ENCODE data around the gene KCTD4. TPM values are rescaled to one million over a fixed set of nuclear protein-coding genes. Genes with fewer than 3 reads are reported as not detected.
"Not testable (repeated sequence)": the region's sequence is repeated elsewhere in the genome, so short reads cannot be mapped to it uniquely, and the experiment has no call there.

Gene KCTD4
- total RNA-seq, 1 experiment from 2014 or later = not detected

GRCh38 chr13:45191874-45192273 lies 9.0 kb downstream of the KCTD4 start:
- CTCF ChIA-PET = no interaction called here
- Histone ChIP-seq H3K27me3 (ENCODE audit: low read length) (no peaks in the 10 kb centered on the region), H3K9me2 (replicated peaks; ENCODE audit: low read length) (no peaks in the 10 kb centered on the region), H3K9ac (ENCODE audit: low read length) (no peak overlapping the region), H4K20me1 (ENCODE audit: low read length) (no peaks in the 10 kb centered on the region), H3K4me2 (ENCODE audit: low read length) (no peak overlapping the region), H3K9me3 (ENCODE audit: low read length) (no peaks in the 10 kb centered on the region), H2AFZ (ENCODE audit: low read length) (no peak overlapping the region), H3F3A (ENCODE audit: low read length, unreplicated experiment) (no peaks in the 10 kb centered on the region), H3K36me3 (ENCODE audit: low read depth, low read length) (peaks cover 3% of the 10 kb centered on the region; the same call in 1 of the 2 replicates), H3K27ac (ENCODE audit: low read length) (no peak overlapping the region), H3K4me3 (ENCODE audit: low read length) (no peak overlapping the region), H3K4me1 (ENCODE audit: insufficient read depth, low read length) (peaks cover 37% of the 10 kb centered on the region), H3K79me2 (ENCODE audit: low read length) (peaks cover 72% of the 10 kb centered on the region)
- DNase-seq = no peak
- intact Hi-C loops (cut with micrococcal nuclease) = loop anchor here (1.0 kb wide), 1 partner anchor 89 kb away; no protein-coding TSS in a partner anchor
- POLR2A ChIA-PET (ENCODE audit: unreplicated experiment) = no interaction called here
- ATAC-seq = no peak
- BruUV-seq (replicated peaks) = no TSS peak
- TF ChIP-seq EZH2 (IDR thresholded peaks at IDR 0.05; ENCODE audit: low read length, unreplicated experiment) (no peak), EZH2phosphoT487 (IDR thresholded peaks at IDR 0.05; ENCODE audit: borderline replicate concordance, low read length) (no peak)
- TF ChIP-seq, protein P1, sequence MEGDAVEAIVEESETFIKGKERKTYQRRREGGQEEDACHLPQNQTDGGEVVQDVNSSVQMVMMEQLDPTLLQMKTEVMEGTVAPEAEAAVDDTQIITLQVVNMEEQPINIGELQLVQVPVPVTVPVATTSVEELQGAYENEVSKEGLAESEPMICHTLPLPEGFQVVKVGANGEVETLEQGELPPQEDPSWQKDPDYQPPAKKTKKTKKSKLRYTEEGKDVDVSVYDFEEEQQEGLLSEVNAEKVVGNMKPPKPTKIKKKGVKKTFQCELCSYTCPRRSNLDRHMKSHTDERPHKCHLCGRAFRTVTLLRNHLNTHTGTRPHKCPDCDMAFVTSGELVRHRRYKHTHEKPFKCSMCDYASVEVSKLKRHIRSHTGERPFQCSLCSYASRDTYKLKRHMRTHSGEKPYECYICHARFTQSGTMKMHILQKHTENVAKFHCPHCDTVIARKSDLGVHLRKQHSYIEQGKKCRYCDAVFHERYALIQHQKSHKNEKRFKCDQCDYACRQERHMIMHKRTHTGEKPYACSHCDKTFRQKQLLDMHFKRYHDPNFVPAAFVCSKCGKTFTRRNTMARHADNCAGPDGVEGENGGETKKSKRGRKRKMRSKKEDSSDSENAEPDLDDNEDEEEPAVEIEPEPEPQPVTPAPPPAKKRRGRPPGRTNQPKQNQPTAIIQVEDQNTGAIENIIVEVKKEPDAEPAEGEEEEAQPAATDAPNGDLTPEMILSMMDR (conservative IDR thresholded peaks at IDR 0.05; ENCODE audit: low read depth, low read length) = no peak

GRCh38 chr13:45189511-45189910 lies 11.3 kb downstream of the KCTD4 start:
- intact Hi-C loops (cut with micrococcal nuclease); H3K36me3 ChIP-seq (ENCODE audit: low read depth, low read length); H2AFZ ChIP-seq (ENCODE audit: low read length); H4K20me1 ChIP-seq (ENCODE audit: low read length); H3F3A ChIP-seq (ENCODE audit: low read length, unreplicated experiment); CTCF ChIA-PET; H3K9me2 ChIP-seq (replicated peaks; ENCODE audit: low read length); H3K4me3 ChIP-seq (ENCODE audit: low read length); H3K27me3 ChIP-seq (ENCODE audit: low read length); H3K9ac ChIP-seq (ENCODE audit: low read length); H3K9me3 ChIP-seq (ENCODE audit: low read length); BruUV-seq (replicated peaks); POLR2A ChIA-PET (ENCODE audit: unreplicated experiment): not testable (repeated sequence)
- peak; percentile 91 for DNase-seq
- peaks cover 63% of the 10 kb centered on the region for H3K79me2 ChIP-seq (ENCODE audit: low read length)
- 0 out of 2 replicates have a peak overlapping the region, but pooled peaks have one; percentile 36 for H3K4me2 ChIP-seq (ENCODE audit: low read length)
- ATAC-seq = peak; percentile 100
- H3K4me1 ChIP-seq (ENCODE audit: insufficient read depth, low read length) = peaks cover 24% of the 10 kb centered on the region
- peak overlapping the region; percentile 65 for H3K27ac ChIP-seq (ENCODE audit: low read length)

DNA sequence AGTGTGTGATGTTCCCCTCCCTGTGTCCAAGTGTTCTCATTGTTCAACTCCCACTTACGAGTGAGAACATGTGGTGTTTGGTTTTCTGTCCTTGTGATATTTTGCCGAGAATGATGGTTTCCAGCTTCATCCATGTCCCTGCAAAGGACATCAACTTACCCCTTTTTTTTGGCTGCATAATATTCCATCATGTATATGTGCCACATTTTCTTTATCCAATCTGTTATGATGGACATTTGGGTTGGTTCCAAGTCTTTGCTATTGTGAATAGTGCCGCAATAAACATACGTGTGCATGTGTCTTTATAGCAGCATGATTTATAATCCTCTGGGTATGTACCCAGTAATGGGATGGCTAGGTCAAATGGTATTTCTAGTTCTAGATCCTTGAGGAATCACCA lies 11.8 kb downstream of the KCTD4 start:
- H3K4me3 ChIP-seq (ENCODE audit: low read length); H4K20me1 ChIP-seq (ENCODE audit: low read length); CTCF ChIA-PET; H3K36me3 ChIP-seq (ENCODE audit: low read depth, low read length); H2AFZ ChIP-seq (ENCODE audit: low read length); ATAC-seq; POLR2A ChIA-PET (ENCODE audit: unreplicated experiment); H3K4me2 ChIP-seq (ENCODE audit: low read length); H3K9me2 ChIP-seq (replicated peaks; ENCODE audit: low read length); H3F3A ChIP-seq (ENCODE audit: low read length, unreplicated experiment); BruUV-seq (replicated peaks); intact Hi-C loops (cut with micrococcal nuclease); H3K27me3 ChIP-seq (ENCODE audit: low read length); H3K9me3 ChIP-seq (ENCODE audit: low read length); H3K9ac ChIP-seq (ENCODE audit: low read length): not testable (repeated sequence)
- H3K79me2 ChIP-seq (ENCODE audit: low read length) = peaks cover 61% of the 10 kb centered on the region
- DNase-seq = peak; percentile 24
- H3K27ac ChIP-seq (ENCODE audit: low read length) = peak overlapping the region; percentile 51
- peaks cover 24% of the 10 kb centered on the region for H3K4me1 ChIP-seq (ENCODE audit: insufficient read depth, low read length)

DNA sequence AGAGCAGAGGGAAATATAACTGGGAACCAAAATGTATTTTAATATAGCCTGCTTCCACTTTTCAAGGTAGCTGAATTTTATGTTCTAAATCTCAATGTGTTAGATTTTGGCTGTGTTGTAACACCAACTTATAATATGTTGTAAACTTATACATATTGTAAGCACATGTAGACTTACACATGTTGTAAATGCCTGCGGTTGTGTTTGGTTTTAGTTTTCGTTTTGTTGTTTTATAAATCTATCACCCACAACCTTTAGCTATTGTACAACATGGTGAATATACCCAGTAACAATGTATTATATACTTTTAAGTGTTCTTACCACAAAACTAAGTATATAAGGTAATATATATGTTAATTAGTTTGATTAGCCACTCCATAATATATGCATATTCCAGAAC lies 15.6 kb downstream of the KCTD4 start:
- Histone ChIP-seq H3K36me3 (ENCODE audit: low read depth, low read length) (no peaks in the 10 kb centered on the region), H3K79me2 (ENCODE audit: low read length) (peaks cover 45% of the 10 kb centered on the region), H3K4me3 (ENCODE audit: low read length) (no peak overlapping the region), H3K9me3 (ENCODE audit: low read length) (no peaks in the 10 kb centered on the region), H4K20me1 (ENCODE audit: low read length) (no peaks in the 10 kb centered on the region), H3K4me2 (ENCODE audit: low read length) (no peak overlapping the region), H3K27me3 (ENCODE audit: low read length) (no peaks in the 10 kb centered on the region), H3K9ac (ENCODE audit: low read length) (no peak overlapping the region), H2AFZ (ENCODE audit: low read length) (no peak overlapping the region), H3K27ac (ENCODE audit: low read length) (no peak overlapping the region), H3K4me1 (ENCODE audit: insufficient read depth, low read length) (peaks cover 20% of the 10 kb centered on the region), H3F3A (ENCODE audit: low read length, unreplicated experiment) (no peaks in the 10 kb centered on the region), H3K9me2 (replicated peaks; ENCODE audit: low read length) (no peaks in the 10 kb centered on the region)
- no peak for ATAC-seq
- CTCF ChIA-PET = no interaction called here
- TF ChIP-seq EZH2 (IDR thresholded peaks at IDR 0.05; ENCODE audit: low read length, unreplicated experiment) = no peak
- BruUV-seq (replicated peaks) = no TSS peak
- intact Hi-C loops (cut with micrococcal nuclease) = no loop called here
- DNase-seq = no peak
- POLR2A ChIA-PET (ENCODE audit: unreplicated experiment) = interaction anchor here (0.6 kb wide), 1 partner anchor 156 kb away, joined by 3 read pairs; the partner anchor contains the start of gene TPT1
